Endothelial cell (in vitro differentiated cells): Measurements from ENCODE around the gene MLF2. TPM values are rescaled to one million over a fixed set of nuclear protein-coding genes. Genes with fewer than 3 reads are reported as not detected.

Source experiments
- DNase-seq: peaks from one replicate; pipeline ENCODE4 v3.0.0; 2021; ENCODE audit warnings: low spot score
- H3K27ac Mint-ChIP-seq: one replicate; pipeline ENCODE4 v1.8.0; 2021; ENCODE audit warnings: mixed read lengths, inconsistent platforms; ENCODE audit not compliant: unreplicated experiment
- H3K27me3 Mint-ChIP-seq: one replicate; pipeline ENCODE4 v1.8.0; 2021; ENCODE audit warnings: mild to moderate bottlenecking, moderate library complexity, mixed read lengths, inconsistent platforms; ENCODE audit not compliant: unreplicated experiment
- H3K36me3 Mint-ChIP-seq: one replicate; pipeline ENCODE4 v1.8.0; 2021; ENCODE audit warnings: mild to moderate bottlenecking, low read depth, mixed read lengths, inconsistent platforms; ENCODE audit not compliant: unreplicated experiment
- H3K4me1 Mint-ChIP-seq: one replicate; pipeline ENCODE4 v1.8.0; 2021; ENCODE audit warnings: mild to moderate bottlenecking, mixed read lengths, inconsistent platforms; ENCODE audit not compliant: unreplicated experiment
- H3K4me3 Mint-ChIP-seq: one replicate; pipeline ENCODE4 v1.8.0; 2021; ENCODE audit warnings: mild to moderate bottlenecking, mixed read lengths, inconsistent platforms; ENCODE audit not compliant: unreplicated experiment
- H3K9me3 Mint-ChIP-seq: one replicate; pipeline ENCODE4 v1.8.0; 2021; ENCODE audit warnings: mixed read lengths, inconsistent platforms; ENCODE audit not compliant: unreplicated experiment
- CTCF ChIP-seq: fragments of 200-600 bp; sonication (generic); IDR thresholded peaks from one replicate; pipeline ENCODE4 v1.5.0; 2021; ENCODE audit warnings: antibody characterized with exemption; ENCODE audit not compliant: unreplicated experiment
- total RNA-seq: library from RNA; stranded (reverse); fragmentation: NEBNext Ultra II Directional; extraction: Animal tissue kit (Norgen Biotek cat#: 25700); gene quantifications from one replicate; pipeline ENCODE4 v1.2.1, GENCODE V29; 2021; ENCODE audit not compliant: unreplicated experiment

The MLF2 gene
- total RNA-seq, 1 donor from 2014 or later: 118 TPM

DNA sequence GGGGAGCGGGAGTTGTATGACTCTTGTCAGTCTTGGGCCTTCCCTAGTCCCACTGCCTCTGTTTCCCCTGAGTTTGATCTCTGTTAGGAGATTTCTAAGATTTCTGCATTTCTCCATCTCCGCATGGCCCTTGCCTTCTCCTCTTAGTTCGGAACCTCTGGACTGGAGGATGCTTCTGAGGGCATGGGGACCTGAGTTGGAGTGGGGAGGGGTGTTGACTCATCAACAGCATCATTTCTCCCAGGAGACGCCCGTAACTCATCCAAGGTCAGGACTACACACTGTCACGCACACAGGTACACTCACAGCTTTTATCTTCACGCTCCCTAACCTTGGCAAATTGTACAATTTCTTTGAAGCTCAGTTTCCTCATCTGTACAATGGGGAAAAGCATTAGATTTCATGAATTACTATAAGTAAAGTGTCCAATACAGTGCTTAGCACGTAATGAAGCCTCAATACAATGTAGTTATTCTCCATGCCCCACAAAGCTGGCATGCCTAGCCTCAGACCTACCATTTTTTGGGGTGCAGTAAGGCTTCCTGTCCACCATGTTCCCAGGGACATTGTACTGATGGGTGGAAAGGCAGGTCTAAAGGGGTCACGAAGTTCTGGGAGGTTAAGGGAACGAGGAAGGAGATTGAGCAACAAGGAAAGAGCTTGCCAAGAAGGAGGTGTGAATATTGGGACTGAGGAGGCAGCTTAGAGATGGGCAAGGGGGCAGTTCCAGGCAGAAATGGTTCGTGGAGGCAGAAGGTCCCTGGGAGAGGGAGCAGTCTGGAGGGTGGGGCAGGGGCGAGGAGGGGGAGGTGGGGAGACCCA lies 18.8 kb upstream of the MLF2 start:
- no peaks in the 10 kb centered on the region for H3K9me3 Mint-ChIP-seq
- no peak for TF ChIP-seq CTCF
- peaks cover 56% of the 10 kb centered on the region for H3K4me1 Mint-ChIP-seq
- no peak for DNase-seq
- H3K27me3 Mint-ChIP-seq: peaks cover 24% of the 10 kb centered on the region
- H3K36me3 Mint-ChIP-seq: peaks cover 54% of the 10 kb centered on the region
- peak overlapping the region; percentile 5 for H3K4me3 Mint-ChIP-seq
- peak overlapping the region; percentile 88 for H3K27ac Mint-ChIP-seq

DNA sequence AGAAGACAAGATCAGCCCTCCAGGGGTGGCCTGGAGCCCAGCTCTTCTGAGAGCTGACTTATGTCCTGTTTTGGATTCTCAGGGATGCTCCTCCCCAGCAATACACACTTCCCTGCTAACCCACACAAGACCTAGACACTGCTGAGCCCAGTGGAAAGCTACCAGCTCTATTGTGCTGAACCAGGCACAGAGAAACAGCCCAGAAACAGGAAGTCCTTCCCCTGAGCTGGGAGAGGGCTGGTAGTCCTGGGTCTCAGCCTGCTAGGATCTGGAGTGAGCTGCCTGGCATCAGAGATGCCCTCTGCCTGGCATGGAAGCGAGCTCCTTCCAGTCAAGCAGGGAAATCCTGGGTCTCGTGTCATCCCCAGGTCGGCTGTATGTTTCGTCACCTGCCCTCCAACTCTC lies 18.2 kb upstream of the MLF2 start:
- Mint-ChIP-seq H3K4me1 (peaks cover 56% of the 10 kb centered on the region), H3K27me3 (peaks cover 22% of the 10 kb centered on the region), H3K36me3 (peaks cover 48% of the 10 kb centered on the region), H3K4me3 (peak overlapping the region; percentile 73), H3K27ac (peak overlapping the region; percentile 88), H3K9me3 (no peaks in the 10 kb centered on the region)
- peak; percentile 47 for DNase-seq
- no peak for TF ChIP-seq CTCF

DNA sequence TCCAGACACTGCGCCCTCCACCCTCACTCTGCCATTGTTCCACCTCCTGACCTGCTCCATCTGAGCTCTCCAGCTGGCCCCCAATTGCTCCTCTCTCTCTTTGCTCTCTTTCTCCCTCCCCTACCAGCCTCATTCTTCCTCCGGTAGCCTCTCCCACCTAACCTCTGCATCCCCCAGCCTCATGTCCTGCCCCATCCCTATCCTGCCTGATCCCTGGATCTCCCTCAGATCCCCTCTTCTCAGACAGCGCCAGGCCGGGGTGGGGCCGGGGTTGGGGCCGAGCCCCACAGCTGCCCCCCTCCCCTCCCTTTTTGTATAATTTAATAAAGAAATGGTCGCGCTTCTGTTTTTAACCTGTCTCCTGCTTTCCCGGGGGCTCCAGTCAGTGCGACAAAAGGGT lies 17.7 kb upstream of the MLF2 start:
- Mint-ChIP-seq H3K4me1 (peaks cover 56% of the 10 kb centered on the region), H3K4me3 (peak overlapping the region; percentile 78), H3K36me3 (peaks cover 43% of the 10 kb centered on the region), H3K27ac (peak overlapping the region; percentile 88), H3K27me3 (peaks cover 26% of the 10 kb centered on the region), H3K9me3 (no peaks in the 10 kb centered on the region)
- no peak for TF ChIP-seq CTCF
- no peak for DNase-seq

GRCh38 chr12:6770094-6770493 lies 17.2 kb upstream of the MLF2 start:
- peaks cover 60% of the 10 kb centered on the region for H3K4me1 Mint-ChIP-seq
- peaks cover 30% of the 10 kb centered on the region for H3K27me3 Mint-ChIP-seq
- H3K9me3 Mint-ChIP-seq: no peaks in the 10 kb centered on the region
- H3K27ac Mint-ChIP-seq: no peak overlapping the region
- H3K4me3 Mint-ChIP-seq: peak overlapping the region; percentile 51
- H3K36me3 Mint-ChIP-seq: peaks cover 43% of the 10 kb centered on the region
- DNase-seq: no peak
- no peak for TF ChIP-seq CTCF

- Mint-ChIP-seq H3K27me3 (peaks cover 30% of the 10 kb centered on the region), H3K27ac (no peak overlapping the region), H3K9me3 (no peaks in the 10 kb centered on the region), H3K36me3 (peaks cover 41% of the 10 kb centered on the region), H3K4me3 (peak overlapping the region; percentile 99), H3K4me1 (peaks cover 59% of the 10 kb centered on the region)
- no peak for TF ChIP-seq CTCF
- DNase-seq: no peak
Observed at GRCh38 chr12:6769666-6770065, 16.7 kb upstream of the MLF2 start.
